A673 (cell line): Measurements from ENCODE around the gene SLBP.

ENCODE experiments used
- EZH2 ChIP-seq: fragments of 200-600 bp; sonication (generic); IDR thresholded peaks from 2 replicates; pipeline ENCODE4 v1.6.1; 2017; ENCODE audit warnings: borderline replicate concordance, low read depth, mild to moderate bottlenecking, mixed read lengths, antibody characterized with exemption, low read length; ENCODE audit not compliant: poor library complexity, severe bottlenecking
- TF ChIP-seq, protein P1 (sequence below): fragments of 300-800, 200-600 bp; sonication (generic); conservative IDR thresholded peaks from 2 replicates; pipeline ENCODE4 v1.5.1; 2017; ENCODE audit warnings: low read depth, mild to moderate bottlenecking, antibody characterized with exemption, low read length, moderate library complexity, mixed read lengths

DNA sequence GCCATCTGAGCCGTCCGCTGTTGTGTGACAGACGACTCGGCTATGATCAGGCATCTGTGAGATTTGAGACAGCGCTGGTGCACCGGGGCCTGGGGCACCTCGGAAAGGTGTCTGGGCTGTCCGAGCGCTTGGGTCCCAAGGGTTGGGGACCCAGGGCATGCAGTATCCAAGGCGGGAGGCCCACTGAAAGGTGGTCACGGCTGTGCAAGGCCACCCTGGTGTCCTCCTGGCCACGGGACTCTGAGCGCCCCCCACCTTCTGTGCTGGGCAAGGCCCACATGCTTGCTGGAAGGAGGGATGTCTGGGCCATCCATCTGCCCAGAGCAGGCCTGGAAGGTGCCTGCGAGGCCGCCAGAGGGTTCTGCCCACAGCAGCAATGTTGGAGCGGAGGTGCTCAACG lies 29.1 kb upstream of the SLBP start:
- TF ChIP-seq, protein P1, sequence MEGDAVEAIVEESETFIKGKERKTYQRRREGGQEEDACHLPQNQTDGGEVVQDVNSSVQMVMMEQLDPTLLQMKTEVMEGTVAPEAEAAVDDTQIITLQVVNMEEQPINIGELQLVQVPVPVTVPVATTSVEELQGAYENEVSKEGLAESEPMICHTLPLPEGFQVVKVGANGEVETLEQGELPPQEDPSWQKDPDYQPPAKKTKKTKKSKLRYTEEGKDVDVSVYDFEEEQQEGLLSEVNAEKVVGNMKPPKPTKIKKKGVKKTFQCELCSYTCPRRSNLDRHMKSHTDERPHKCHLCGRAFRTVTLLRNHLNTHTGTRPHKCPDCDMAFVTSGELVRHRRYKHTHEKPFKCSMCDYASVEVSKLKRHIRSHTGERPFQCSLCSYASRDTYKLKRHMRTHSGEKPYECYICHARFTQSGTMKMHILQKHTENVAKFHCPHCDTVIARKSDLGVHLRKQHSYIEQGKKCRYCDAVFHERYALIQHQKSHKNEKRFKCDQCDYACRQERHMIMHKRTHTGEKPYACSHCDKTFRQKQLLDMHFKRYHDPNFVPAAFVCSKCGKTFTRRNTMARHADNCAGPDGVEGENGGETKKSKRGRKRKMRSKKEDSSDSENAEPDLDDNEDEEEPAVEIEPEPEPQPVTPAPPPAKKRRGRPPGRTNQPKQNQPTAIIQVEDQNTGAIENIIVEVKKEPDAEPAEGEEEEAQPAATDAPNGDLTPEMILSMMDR, result no peak
- TF ChIP-seq EZH2, result no peak
